GM13977 (cell line): ENCODE measurements around the gene CDC37.
"Not testable (repeated sequence)": the region's sequence is repeated elsewhere in the genome, so short reads cannot be mapped to it uniquely, and the experiment has no call there.

Experiments used
- DNase-seq: peaks from one replicate; pipeline ENCODE4 v3.0.0; 2012; ENCODE audit warnings: low spot score
- in situ Hi-C: fragments of 300-500 bp; cut with MboI; formaldehyde crosslinking; loops from one replicate; pipeline ENCODE4 v1.12.0; 2022; ENCODE audit warnings: low sequenced_read_pairs, low pct_unique_long_range_greater_than_20kb, mixed read lengths, inconsistent platforms; ENCODE audit not compliant: unreplicated experiment
- TF ChIP-seq, protein P1 (sequence below): IDR thresholded peaks from 2 replicates; pipeline ENCODE4 v1.5.1; 2012; ENCODE audit warnings: mild to moderate bottlenecking, control low read depth; ENCODE audit not compliant: insufficient read depth; ENCODE audit errors: extremely low read depth, missing control alignments

Gene CDC37

GRCh38 chr19:10380313-10381102, 22.8 kb downstream of the CDC37 start, which contains the start of gene TYK2:
TYK2 (minus strand) TSS chr19:10380572; CDS start chr19:10378406, 2,166 bp downstream.
- DNase-seq = peak; percentile 100
- in situ Hi-C loops = loop anchor here (10.0 kb wide), 1 partner anchor 436 kb away; no protein-coding TSS in a partner anchor
- TF ChIP-seq, protein P1, sequence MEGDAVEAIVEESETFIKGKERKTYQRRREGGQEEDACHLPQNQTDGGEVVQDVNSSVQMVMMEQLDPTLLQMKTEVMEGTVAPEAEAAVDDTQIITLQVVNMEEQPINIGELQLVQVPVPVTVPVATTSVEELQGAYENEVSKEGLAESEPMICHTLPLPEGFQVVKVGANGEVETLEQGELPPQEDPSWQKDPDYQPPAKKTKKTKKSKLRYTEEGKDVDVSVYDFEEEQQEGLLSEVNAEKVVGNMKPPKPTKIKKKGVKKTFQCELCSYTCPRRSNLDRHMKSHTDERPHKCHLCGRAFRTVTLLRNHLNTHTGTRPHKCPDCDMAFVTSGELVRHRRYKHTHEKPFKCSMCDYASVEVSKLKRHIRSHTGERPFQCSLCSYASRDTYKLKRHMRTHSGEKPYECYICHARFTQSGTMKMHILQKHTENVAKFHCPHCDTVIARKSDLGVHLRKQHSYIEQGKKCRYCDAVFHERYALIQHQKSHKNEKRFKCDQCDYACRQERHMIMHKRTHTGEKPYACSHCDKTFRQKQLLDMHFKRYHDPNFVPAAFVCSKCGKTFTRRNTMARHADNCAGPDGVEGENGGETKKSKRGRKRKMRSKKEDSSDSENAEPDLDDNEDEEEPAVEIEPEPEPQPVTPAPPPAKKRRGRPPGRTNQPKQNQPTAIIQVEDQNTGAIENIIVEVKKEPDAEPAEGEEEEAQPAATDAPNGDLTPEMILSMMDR = no peak

- DNase-seq = no peak
- TF ChIP-seq, protein P1 = no peak
- in situ Hi-C loops = loop anchor here (10.0 kb wide), 1 partner anchor 435 kb away; no protein-coding TSS in a partner anchor
Measured at GRCh38 chr19:10379880-10380312, 23.4 kb downstream of the CDC37 start.

DNA sequence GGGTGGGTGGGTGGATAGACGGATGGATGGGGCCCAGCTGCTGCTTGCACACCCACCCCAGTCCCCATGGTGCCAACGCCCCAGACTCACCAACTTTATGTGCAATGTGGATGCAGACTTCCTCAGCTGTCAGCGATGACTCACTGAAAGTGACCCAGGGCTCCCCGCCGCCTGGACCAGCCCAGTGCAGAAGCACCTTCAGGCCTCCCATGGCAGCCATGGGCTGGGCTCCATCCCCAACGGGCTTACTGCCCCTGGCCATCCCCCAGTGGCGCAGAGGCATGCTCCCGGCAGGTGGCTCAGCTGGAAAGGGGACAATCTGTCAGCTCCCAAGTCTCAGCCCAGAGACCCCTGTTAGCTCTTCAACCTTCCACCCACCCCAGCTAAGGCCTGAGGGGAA, 25.2 kb downstream of the CDC37 start:
- DNase-seq = no peak
- TF ChIP-seq, protein P1 = no peak
- in situ Hi-C loops = no loop called here

GRCh38 chr19:10377140-10377640, 26.2 kb downstream of the CDC37 start:
- DNase-seq, in situ Hi-C loops: not testable (repeated sequence)

DNA sequence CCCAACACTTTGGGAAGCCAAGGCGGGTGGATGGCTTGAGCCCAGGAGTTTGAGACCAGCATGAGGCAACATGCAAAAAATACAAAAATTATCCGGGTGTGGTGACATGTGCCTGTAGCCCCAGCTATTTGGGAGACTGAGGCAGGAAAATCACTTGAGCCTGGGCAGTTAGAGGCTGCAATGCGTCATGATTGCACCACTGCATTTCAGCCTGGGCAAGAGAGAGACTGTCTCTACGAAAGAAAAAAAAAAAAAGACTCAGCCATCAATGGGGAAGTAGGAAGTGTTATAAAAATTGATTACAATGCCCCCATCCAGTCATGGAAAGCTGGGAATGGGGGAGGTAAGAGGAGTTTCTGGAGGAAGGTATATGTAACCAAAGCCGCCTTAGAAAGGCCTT, 28.4 kb downstream of the CDC37 start:
- in situ Hi-C loops = no loop called here
- TF ChIP-seq, protein P1 = no peak
- DNase-seq = no peak

DNA sequence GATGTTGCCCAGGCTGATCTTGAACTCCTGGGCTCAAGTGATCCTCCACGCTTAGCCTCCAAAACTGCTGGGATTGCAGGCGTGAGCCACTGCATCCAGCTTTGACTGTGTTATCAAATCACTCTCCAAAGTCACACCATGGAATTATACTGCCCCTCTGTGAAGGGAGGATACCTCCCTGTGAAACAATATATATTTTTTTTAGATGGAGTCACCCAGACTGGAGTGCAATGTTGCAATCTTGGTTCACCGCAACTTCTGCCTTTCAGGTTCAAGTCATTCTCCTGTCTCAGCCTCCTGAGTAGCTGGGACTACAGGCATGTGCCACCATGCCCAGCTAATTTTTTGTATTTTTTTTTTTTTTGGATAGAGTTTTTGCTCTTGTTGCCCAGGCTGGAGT, 30.7 kb downstream of the CDC37 start:
- TF ChIP-seq, protein P1 = no peak
- in situ Hi-C loops = no loop called here
- DNase-seq = no peak
